Suppressor macrophage treated with lipopolysaccharide for 1 hour (primary cell): Measurements from ENCODE around the gene FNDC3B.

Experiments
- DNase-seq, 3 donors: peaks; one replicate each; pipeline ENCODE4 v3.0.0-alpha.2; 2020 to 2022

The FNDC3B gene

GRCh38 chr3:172138193-172138537 is 98.8 kb downstream of the FNDC3B start:
- DNase-seq = no peak

- peak; percentile 90 to 96 (median 93) for DNase-seq
Measured at GRCh38 chr3:172138792-172139507, 99.6 kb downstream of the FNDC3B start.

GRCh38 chr3:172139528-172140276 is 100.3 kb downstream of the FNDC3B start:
- no peak for DNase-seq

GRCh38 chr3:172140499-172141391 is 101.4 kb downstream of the FNDC3B start:
- peak; percentile 92 to 98 (median 95) for DNase-seq

- DNase-seq = peak; percentile 51 to 77 (median 66)
Measured at GRCh38 chr3:172142051-172142863, 102.9 kb downstream of the FNDC3B start.

- DNase-seq = no peak
Measured at GRCh38 chr3:172142864-172143451, 103.6 kb downstream of the FNDC3B start.

GRCh38 chr3:172143739-172144497 is 104.5 kb downstream of the FNDC3B start:
- peak in 1 of 3 donors; percentile 44 for DNase-seq

GRCh38 chr3:172144601-172145000 is 105.2 kb downstream of the FNDC3B start:
- DNase-seq = peak; percentile 69 to 88 (median 81)

- peak in 2 of 3 donors; percentile 62 to 78 for DNase-seq
Measured at GRCh38 chr3:172145031-172145686, 105.8 kb downstream of the FNDC3B start.

- no peak for DNase-seq
Measured at GRCh38 chr3:172146349-172146748, 107.0 kb downstream of the FNDC3B start.

GRCh38 chr3:172147113-172147818 is 107.9 kb downstream of the FNDC3B start:
- no peak for DNase-seq

- DNase-seq = peak; percentile 67 to 93 (median 89)
Measured at GRCh38 chr3:172148241-172148640, 108.9 kb downstream of the FNDC3B start.

- no peak for DNase-seq
Measured at GRCh38 chr3:172148702-172149565, 109.6 kb downstream of the FNDC3B start.

GRCh38 chr3:172150268-172150667 is 110.9 kb downstream of the FNDC3B start:
- DNase-seq = no peak

- peak in 1 of 3 donors; percentile 52 for DNase-seq
Measured at GRCh38 chr3:172150913-172151650, 111.7 kb downstream of the FNDC3B start.

GRCh38 chr3:172151651-172152649 is 112.6 kb downstream of the FNDC3B start:
- DNase-seq = no peak

GRCh38 chr3:172152874-172153273 is 113.5 kb downstream of the FNDC3B start:
- DNase-seq = peak in 2 of 3 donors; percentile 48 to 62
